GM10248 (cell line): Measurements from ENCODE around the gene PPP4R2.

Experiments used
- CTCF ChIA-PET: fragments of 300-600 bp; sonication (Branson Sonifier 250); formaldehyde crosslinking; extraction: SDS; loops from one replicate; lab custom pipeline; 2021; ENCODE audit warnings: antibody characterized with exemption; lab: Yijun Ruan, JAX
- POLR2A ChIA-PET: fragments of 350-650 bp; sonication (Branson Sonifier 250); formaldehyde crosslinking; extraction: SDS; loops from one replicate; lab custom pipeline; 2020; ENCODE audit warnings: antibody characterized with exemption; lab: Yijun Ruan, JAX
- DNase-seq: peaks from one replicate; pipeline ENCODE4 v3.0.0; 2012; ENCODE audit errors: extremely low spot score
- TF ChIP-seq, protein P1 (sequence below): IDR thresholded peaks from 2 replicates; pipeline ENCODE4 v1.5.1; 2012; ENCODE audit warnings: mild to moderate bottlenecking, low read depth; ENCODE audit errors: extremely low read depth, missing control alignments, control extremely low read depth

PPP4R2 gene

GRCh38 chr3:72953325-72953956 is 43.2 kb upstream of the PPP4R2 start:
- DNase-seq = no peak
- POLR2A ChIA-PET = interaction anchor here (0.6 kb wide), 1 partner anchor 18 kb away, joined by 3 read pairs; no protein-coding TSS in a partner anchor
- TF ChIP-seq, protein P1, sequence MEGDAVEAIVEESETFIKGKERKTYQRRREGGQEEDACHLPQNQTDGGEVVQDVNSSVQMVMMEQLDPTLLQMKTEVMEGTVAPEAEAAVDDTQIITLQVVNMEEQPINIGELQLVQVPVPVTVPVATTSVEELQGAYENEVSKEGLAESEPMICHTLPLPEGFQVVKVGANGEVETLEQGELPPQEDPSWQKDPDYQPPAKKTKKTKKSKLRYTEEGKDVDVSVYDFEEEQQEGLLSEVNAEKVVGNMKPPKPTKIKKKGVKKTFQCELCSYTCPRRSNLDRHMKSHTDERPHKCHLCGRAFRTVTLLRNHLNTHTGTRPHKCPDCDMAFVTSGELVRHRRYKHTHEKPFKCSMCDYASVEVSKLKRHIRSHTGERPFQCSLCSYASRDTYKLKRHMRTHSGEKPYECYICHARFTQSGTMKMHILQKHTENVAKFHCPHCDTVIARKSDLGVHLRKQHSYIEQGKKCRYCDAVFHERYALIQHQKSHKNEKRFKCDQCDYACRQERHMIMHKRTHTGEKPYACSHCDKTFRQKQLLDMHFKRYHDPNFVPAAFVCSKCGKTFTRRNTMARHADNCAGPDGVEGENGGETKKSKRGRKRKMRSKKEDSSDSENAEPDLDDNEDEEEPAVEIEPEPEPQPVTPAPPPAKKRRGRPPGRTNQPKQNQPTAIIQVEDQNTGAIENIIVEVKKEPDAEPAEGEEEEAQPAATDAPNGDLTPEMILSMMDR = no peak
- CTCF ChIA-PET = interaction anchor here (1.0 to 1.2 kb wide), 4 partner anchors 9 to 103 kb away, joined by 3 to 5 read pairs (median 4); no protein-coding TSS in a partner anchor

DNA sequence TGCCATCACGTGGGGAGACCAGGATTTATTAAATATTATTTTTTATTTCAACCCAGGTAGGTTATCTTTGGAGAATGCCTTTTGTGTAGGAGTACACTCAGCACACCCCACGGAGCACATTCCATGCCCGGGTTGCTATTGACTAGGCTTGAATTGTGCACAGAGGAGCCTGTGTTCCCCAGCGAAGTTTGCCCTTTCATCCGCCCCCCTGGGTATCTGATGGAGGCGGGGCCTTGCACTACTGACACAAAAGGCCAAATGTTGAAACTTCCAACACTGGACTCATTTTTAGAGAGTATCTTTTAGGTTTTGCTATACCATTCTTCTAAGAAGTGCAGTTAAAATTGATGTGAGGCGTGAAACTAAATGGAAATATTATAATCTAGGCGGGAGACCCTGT is 39.3 kb upstream of the PPP4R2 start:
- TF ChIP-seq, protein P1 = no peak
- CTCF ChIA-PET = no interaction called here
- DNase-seq = no peak
- POLR2A ChIA-PET = no interaction called here

DNA sequence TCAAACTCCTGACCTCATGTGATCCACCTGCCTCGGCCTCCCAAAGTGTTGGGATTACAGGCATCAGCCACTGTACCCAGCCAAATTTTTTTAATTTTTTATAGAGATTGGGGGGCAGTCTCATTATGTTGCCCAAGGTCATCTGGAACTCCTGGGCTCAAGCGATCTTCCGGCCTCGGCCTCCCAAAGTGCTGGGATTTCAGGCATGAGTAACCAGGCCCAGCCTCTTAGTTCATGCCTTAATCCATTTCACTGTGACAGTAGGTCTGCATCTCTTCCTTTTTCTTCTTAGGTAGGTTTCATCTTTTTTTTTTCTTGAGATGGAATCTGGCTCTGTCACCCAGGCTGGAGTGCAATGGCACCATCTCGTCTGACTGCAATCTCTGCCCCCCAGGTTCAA is 37.3 kb upstream of the PPP4R2 start:
- TF ChIP-seq, protein P1 = no peak
- DNase-seq = no peak
- ChIA-PET CTCF (interaction anchor here (1.4 to 1.6 kb wide), 2 partner anchors 19 to 82 kb away, joined by 3 read pairs; no protein-coding TSS in a partner anchor), POLR2A (no interaction called here)

DNA sequence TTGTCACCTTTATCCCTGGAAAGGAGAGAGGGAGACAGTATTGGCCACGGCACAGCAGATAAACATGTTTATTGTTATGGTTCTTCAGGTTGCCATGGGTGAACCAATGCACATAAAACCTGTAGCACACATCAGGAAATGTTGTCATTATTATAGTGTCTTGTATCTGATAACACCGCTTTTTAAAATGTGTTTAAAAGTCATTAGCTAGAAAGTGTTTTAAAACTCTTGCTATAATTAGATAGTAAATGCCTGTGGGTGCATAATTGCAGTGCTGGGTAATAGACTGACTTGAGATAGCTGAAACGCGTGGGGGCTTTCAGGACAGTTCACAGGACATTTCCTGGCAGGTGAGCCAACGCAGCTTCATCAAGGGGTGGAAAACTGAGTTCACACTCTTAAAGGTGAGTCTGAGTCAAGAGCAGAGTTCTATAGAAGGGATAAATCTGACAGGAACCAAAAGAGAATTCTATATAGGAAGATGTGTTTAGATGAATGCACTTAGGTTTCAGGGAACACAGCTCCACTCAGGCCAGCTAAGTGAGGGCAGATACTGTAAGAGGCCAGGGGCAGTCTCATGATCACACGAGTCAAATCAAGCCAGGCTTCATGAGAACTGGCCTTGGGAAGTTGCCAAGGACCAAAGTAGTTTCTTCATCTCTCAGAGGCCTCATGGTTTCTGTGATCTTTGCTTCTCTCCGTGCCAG is 35.6 kb upstream of the PPP4R2 start:
- TF ChIP-seq, protein P1 = no peak
- POLR2A ChIA-PET = no interaction called here
- DNase-seq = no peak

GRCh38 chr3:72961752-72962151 is 34.9 kb upstream of the PPP4R2 start:
- CTCF ChIA-PET = interaction anchor here (1.0 to 1.3 kb wide), 2 partner anchors 14 to 15 kb away, joined by 3 to 5 read pairs; no protein-coding TSS in a partner anchor
- no peak for DNase-seq
- TF ChIP-seq, protein P1 = no peak
- POLR2A ChIA-PET = no interaction called here

More for the DNA sequence above, 35.6 kb upstream of the PPP4R2 start:
- CTCF ChIA-PET = interaction anchor here (1.0 to 1.4 kb wide), 3 partner anchors 14 to 80 kb away, joined by 3 to 5 read pairs (median 3); no protein-coding TSS in a partner anchor

DNA sequence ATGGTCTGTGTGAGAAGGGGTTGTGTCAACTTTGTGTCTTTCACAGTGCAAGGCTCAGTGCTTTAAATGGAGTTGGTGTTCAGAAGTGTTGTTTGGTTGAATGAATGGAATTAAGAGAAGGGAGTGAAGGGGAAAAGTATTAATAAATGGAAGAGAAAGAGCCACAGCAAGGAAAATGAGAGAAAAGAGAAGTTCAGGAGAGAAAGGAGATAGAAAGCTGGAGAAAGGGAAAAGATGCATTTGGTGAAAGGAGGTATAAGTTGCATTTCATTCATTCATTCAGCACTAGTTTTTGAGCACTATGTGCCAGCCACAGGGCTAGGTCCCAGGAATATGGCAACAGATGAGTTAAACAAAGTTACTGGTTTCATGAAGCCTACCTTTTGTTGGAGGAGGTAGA is 34.3 kb upstream of the PPP4R2 start:
- TF ChIP-seq, protein P1 = no peak
- POLR2A ChIA-PET = no interaction called here
- DNase-seq = no peak
- CTCF ChIA-PET = no interaction called here
